H1 (cell line): ENCODE data around the gene TAL2.

Experiments
- CEBPB ChIP-seq: IDR thresholded peaks from 2 replicates; pipeline ENCODE4 v1.6.1; 2012; ENCODE audit warnings: low read depth, low read length
- CHD1 ChIP-seq: IDR thresholded peaks from 2 replicates; pipeline ENCODE4 v1.6.1; 2012; ENCODE audit warnings: low read depth, low read length, improper control_type of control experiment
- GABPA ChIP-seq: IDR thresholded peaks from 2 replicates; pipeline ENCODE4 v1.6.1; 2011; ENCODE audit warnings: mild to moderate bottlenecking, low read length, moderate library complexity, borderline replicate concordance; ENCODE audit not compliant: insufficient read depth
- HDAC2 ChIP-seq, 2 experiments: fragments of 300-600 bp in 1 of 2; sonication (generic) in 1 of 2; IDR thresholded peaks; 2 replicates each; pipeline ENCODE4 v1.6.1; 2011 to 2012; ENCODE audit warnings: low read depth in 2 of 2, low read length in 2 of 2, mild to moderate bottlenecking in 2 of 2, moderate library complexity in 2 of 2, borderline replicate concordance in 1 of 2, inconsistent platforms in 1 of 2
- SIRT6 ChIP-seq: IDR thresholded peaks from one replicate; pipeline ENCODE4 v1.7.1; 2012; ENCODE audit warnings: low read length, inconsistent platforms
- TBP ChIP-seq: IDR thresholded peaks from 2 replicates; pipeline ENCODE4 v1.6.1; 2011; ENCODE audit warnings: low read depth, low read length, improper control_type of control experiment
- TF ChIP-seq, protein P1 (sequence below), 3 experiments: IDR thresholded peaks; 1 replicate in 2 of 3; 2 replicates in 1 of 3; pipeline versions ENCODE4 v1.5.1 to v1.6.1; 2011; ENCODE audit warnings: low read length in 3 of 3, mild to moderate bottlenecking in 3 of 3, inconsistent platforms in 2 of 3, low read depth in 1 of 3, moderate library complexity in 1 of 3; ENCODE audit not compliant: insufficient read depth in 1 of 3; ENCODE audit errors: control extremely low read depth in 1 of 3

- TF ChIP-seq, protein P1, sequence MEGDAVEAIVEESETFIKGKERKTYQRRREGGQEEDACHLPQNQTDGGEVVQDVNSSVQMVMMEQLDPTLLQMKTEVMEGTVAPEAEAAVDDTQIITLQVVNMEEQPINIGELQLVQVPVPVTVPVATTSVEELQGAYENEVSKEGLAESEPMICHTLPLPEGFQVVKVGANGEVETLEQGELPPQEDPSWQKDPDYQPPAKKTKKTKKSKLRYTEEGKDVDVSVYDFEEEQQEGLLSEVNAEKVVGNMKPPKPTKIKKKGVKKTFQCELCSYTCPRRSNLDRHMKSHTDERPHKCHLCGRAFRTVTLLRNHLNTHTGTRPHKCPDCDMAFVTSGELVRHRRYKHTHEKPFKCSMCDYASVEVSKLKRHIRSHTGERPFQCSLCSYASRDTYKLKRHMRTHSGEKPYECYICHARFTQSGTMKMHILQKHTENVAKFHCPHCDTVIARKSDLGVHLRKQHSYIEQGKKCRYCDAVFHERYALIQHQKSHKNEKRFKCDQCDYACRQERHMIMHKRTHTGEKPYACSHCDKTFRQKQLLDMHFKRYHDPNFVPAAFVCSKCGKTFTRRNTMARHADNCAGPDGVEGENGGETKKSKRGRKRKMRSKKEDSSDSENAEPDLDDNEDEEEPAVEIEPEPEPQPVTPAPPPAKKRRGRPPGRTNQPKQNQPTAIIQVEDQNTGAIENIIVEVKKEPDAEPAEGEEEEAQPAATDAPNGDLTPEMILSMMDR (IDR thresholded peaks at IDR 0.05; ENCODE audit: control extremely low read depth in 1 of 3, insufficient read depth in 1 of 3, low read depth in 1 of 3, low read length in 3 of 3): no peak
- no peak for TF ChIP-seq GABPA
- no peak for TF ChIP-seq TBP
- no peak for TF ChIP-seq CEBPB
- TF ChIP-seq CHD1: no peak
- no peak for TF ChIP-seq SIRT6
- TF ChIP-seq HDAC2 (IDR thresholded peaks at IDR 0.05; ENCODE audit: borderline replicate concordance in 1 of 2, low read depth in 2 of 2, low read length in 2 of 2): no peak
These were observed 18.5 kb upstream of the TAL2 start for GRCh38 chr9:105643795-105644194.
